HL-60 (cell line): ENCODE measurements around the gene ENDOD1.

Experiments
- DNase-seq, 2 experiments: peaks; one replicate each; pipeline ENCODE4 v3.0.0-alpha.2; 2010 to 2020; ENCODE audit warnings: low read depth in 1 of 2, low spot score in 1 of 2
- H3K27ac ChIP-seq: fragments of 250-450 bp; sonication (Bioruptor Pico); replicated peaks from 2 replicates; pipeline ENCODE4 v1.5.1; 2020; ENCODE audit warnings: mild to moderate bottlenecking, moderate library complexity
- H3K27me3 ChIP-seq: fragments of 250-450 bp; sonication (Bioruptor Pico); 2 replicates; pipeline ENCODE4 v1.5.1; 2021; ENCODE audit warnings: mild to moderate bottlenecking, moderate library complexity; ENCODE audit not compliant: insufficient read depth, poor library complexity, severe bottlenecking
- H3K4me3 ChIP-seq: replicated peaks from 2 replicates; pipeline ENCODE4 v1.5.1; 2011; ENCODE audit warnings: mild to moderate bottlenecking, control low read depth, low read length; ENCODE audit not compliant: insufficient read depth
- CTCF ChIP-seq: IDR thresholded peaks from one replicate; pipeline ENCODE4 v1.5.1; 2011; ENCODE audit warnings: low read length, control low read depth, inconsistent platforms; ENCODE audit not compliant: insufficient read depth
- GABPA ChIP-seq: IDR thresholded peaks from 2 replicates; pipeline ENCODE4 v1.6.1; 2012; ENCODE audit warnings: low read depth
- POLR2AphosphoS5 ChIP-seq: IDR thresholded peaks from 2 replicates; pipeline ENCODE4 v1.6.1; 2012; ENCODE audit warnings: low read depth
- REST ChIP-seq: IDR thresholded peaks from 2 replicates; pipeline ENCODE4 v1.6.1; 2012; ENCODE audit warnings: low read depth; ENCODE audit not compliant: insufficient replicate concordance
- SPI1 ChIP-seq: IDR thresholded peaks from 2 replicates; pipeline ENCODE4 v1.6.1; 2012; ENCODE audit warnings: low read depth, mild to moderate bottlenecking, borderline replicate concordance

Gene ENDOD1

DNA sequence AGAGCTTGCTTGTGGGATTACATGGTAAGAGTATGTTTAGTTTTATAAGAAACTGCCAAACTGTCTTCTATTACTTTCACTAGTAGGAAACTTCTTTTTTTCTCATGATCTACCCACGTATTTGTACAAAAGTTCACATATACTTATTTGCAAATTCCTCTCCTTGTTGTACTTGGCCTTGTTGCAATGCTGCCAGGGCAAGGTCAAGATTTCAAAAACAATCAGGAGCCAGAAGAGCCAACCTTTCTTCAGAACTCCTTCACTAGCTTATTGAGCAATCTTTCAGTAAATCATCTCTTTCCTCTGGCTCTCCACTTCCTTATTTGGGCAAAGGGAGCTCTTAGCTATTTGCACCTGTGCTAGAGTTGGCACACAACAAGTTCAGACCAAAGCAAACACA is 13.2 kb upstream of the ENDOD1 start:
- peaks cover 3% of the 10 kb centered on the region for H3K27me3 ChIP-seq
- no peak overlapping the region for H3K27ac ChIP-seq
- DNase-seq: peak in 1 of 2 experiments; percentile 40
- TF ChIP-seq GABPA (no peak), SPI1 (peak; percentile 78)
- no peak overlapping the region for H3K4me3 ChIP-seq

GRCh38 chr11:95076981-95077380 is 12.7 kb upstream of the ENDOD1 start:
- DNase-seq: no peak
- Histone ChIP-seq H3K27ac (no peak overlapping the region), H3K4me3 (no peak overlapping the region), H3K27me3 (peaks cover 3% of the 10 kb centered on the region)
- no peak for TF ChIP-seq SPI1
- no peak for TF ChIP-seq GABPA
- no peak for TF ChIP-seq CTCF
- TF ChIP-seq REST: no peak
- no peak for TF ChIP-seq POLR2AphosphoS5

DNA sequence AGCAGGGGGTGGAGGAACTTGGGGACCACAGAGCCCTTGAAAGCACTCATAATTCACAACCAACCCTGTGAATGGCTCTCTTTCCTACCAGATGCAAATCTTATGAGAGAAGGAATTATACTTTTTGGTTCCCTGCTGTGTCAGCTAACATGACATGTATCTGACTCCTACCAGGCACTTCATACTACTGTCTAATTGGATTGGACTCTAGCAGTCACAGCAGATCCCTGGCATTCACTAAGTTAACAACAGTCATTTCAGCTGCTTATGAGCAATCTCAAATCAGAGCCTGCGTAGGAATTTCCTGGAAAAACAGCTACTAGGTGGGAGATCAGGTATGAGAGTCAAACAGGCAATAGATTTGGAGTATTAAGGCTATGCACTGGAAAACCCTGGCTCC is 11.1 kb upstream of the ENDOD1 start:
- H3K27me3 ChIP-seq: peaks cover 3% of the 10 kb centered on the region
- TF ChIP-seq GABPA: no peak
- TF ChIP-seq POLR2AphosphoS5: no peak
- no peak overlapping the region for H3K27ac ChIP-seq
- no peak for DNase-seq
- no peak overlapping the region for H3K4me3 ChIP-seq

DNA sequence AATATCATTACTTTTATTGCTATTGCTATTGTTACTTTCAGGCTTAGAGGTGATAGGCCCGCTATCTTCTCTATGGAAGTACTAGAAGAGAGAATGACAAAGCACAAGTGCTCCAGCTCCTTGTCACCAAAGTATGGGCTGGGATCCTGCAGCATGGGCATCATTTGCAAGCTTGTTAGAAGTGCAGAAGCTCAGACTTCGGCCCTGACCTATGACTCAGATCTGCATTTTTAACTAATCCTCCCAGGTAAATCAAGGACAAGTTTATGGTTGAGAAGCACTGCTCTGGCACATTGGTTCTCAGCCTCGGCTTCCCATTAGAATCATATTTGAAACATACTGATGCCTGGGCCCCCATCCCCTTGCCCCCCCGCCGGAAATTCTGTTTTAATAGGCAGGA is 8.6 kb upstream of the ENDOD1 start:
- DNase-seq: no peak
- no peak for TF ChIP-seq REST
- no peak for TF ChIP-seq GABPA
- TF ChIP-seq POLR2AphosphoS5: no peak
- TF ChIP-seq SPI1: no peak
- TF ChIP-seq CTCF: no peak
- H3K27ac ChIP-seq: no peak overlapping the region
- peaks cover 3% of the 10 kb centered on the region for H3K27me3 ChIP-seq
- H3K4me3 ChIP-seq: no peak overlapping the region

- TF ChIP-seq SPI1 (no peak), POLR2AphosphoS5 (no peak), CTCF (no peak), GABPA (no peak), REST (no peak)
- Histone ChIP-seq H3K27ac (no peak overlapping the region), H3K27me3 (peaks cover 3% of the 10 kb centered on the region), H3K4me3 (no peak overlapping the region)
- no peak for DNase-seq
These were observed 8.2 kb upstream of the ENDOD1 start for GRCh38 chr11:95081412-95081811.
